Neuronal stem cell (in vitro differentiated cells): ENCODE results near the gene EFNA5.

Experiments used
- DNase-seq: peaks from one replicate; pipeline ENCODE4 v3.0.0-alpha.2; 2013; ENCODE audit warnings: low spot score
- H2AFZ ChIP-seq: one replicate; pipeline ENCODE4 v1.6.1; 2013; ENCODE audit warnings: mild to moderate bottlenecking, low read length, inconsistent platforms
- H2AK5ac ChIP-seq: 2 replicates; pipeline ENCODE4 v1.6.1; 2013; ENCODE audit warnings: low read depth, mild to moderate bottlenecking, inconsistent platforms, low read length, moderate library complexity, mixed read lengths
- H2BK120ac ChIP-seq: 2 replicates; pipeline ENCODE4 v1.6.1; 2013; ENCODE audit warnings: low read depth, mild to moderate bottlenecking, inconsistent platforms, low read length, moderate library complexity, mixed read lengths
- H2BK12ac ChIP-seq: one replicate; pipeline ENCODE4 v1.6.1; 2013; ENCODE audit warnings: low read length, inconsistent platforms
- H2BK15ac ChIP-seq: 2 replicates; pipeline ENCODE4 v1.6.1; 2013; ENCODE audit warnings: mild to moderate bottlenecking, low read length, inconsistent platforms, mixed read lengths
- H2BK5ac ChIP-seq: one replicate; pipeline ENCODE4 v1.6.1; 2013; ENCODE audit warnings: inconsistent platforms, mild to moderate bottlenecking, low read length, moderate library complexity
- H3K14ac ChIP-seq: one replicate; pipeline ENCODE4 v1.6.1; 2013; ENCODE audit warnings: low read length, inconsistent platforms
- H3K18ac ChIP-seq: 2 replicates; pipeline ENCODE4 v1.6.1; 2013; ENCODE audit warnings: low read length, inconsistent platforms
- H3K23ac ChIP-seq: 2 replicates; pipeline ENCODE4 v1.6.1; 2013; ENCODE audit warnings: low read depth, mild to moderate bottlenecking, mixed read lengths, low read length, inconsistent platforms; ENCODE audit not compliant: poor library complexity
- H3K27ac ChIP-seq: replicated peaks from 3 replicates; pipeline ENCODE4 v1.5.1; 2013; ENCODE audit warnings: low read length, inconsistent platforms
- H3K27me3 ChIP-seq, 3 experiments: 2 replicates each; pipeline ENCODE4 v1.6.1; 2013; ENCODE audit warnings: low read length in 3 of 3, mild to moderate bottlenecking in 2 of 3, inconsistent platforms in 1 of 3, low read depth in 1 of 3, mixed read lengths in 1 of 3, moderate library complexity in 1 of 3; ENCODE audit not compliant: control insufficient read depth in 3 of 3, insufficient read depth in 3 of 3
- H3K36me3 ChIP-seq, 2 donors: replicated peaks in 1 of 2; 2 replicates each; pipeline ENCODE4 v1.6.1; 2013; ENCODE audit warnings: low read length in 2 of 2; ENCODE audit not compliant: control insufficient read depth in 2 of 2, insufficient read depth in 2 of 2
- H3K4ac ChIP-seq: 2 replicates; pipeline ENCODE4 v1.6.1; 2013; ENCODE audit warnings: inconsistent platforms, mild to moderate bottlenecking, low read length, moderate library complexity
- H3K4me1 ChIP-seq, 2 donors: 1 replicate in 1 of 2; 2 replicates in 1 of 2; pipeline ENCODE4 v1.6.1; 2013; ENCODE audit warnings: low read length in 2 of 2, low read depth in 1 of 2; ENCODE audit not compliant: control insufficient read depth in 2 of 2, insufficient read depth in 1 of 2
- H3K4me2 ChIP-seq: one replicate; pipeline ENCODE4 v1.6.1; 2013; ENCODE audit warnings: mild to moderate bottlenecking, low read length, inconsistent platforms; ENCODE audit not compliant: insufficient read depth, poor library complexity, severe bottlenecking
- H3K4me3 ChIP-seq, 2 donors: 2 replicates each; pipeline ENCODE4 v1.5.1; 2013; ENCODE audit warnings: low read length in 2 of 2, mild to moderate bottlenecking in 2 of 2, inconsistent platforms in 1 of 2, moderate library complexity in 1 of 2
- H3K79me1 ChIP-seq: one replicate; pipeline ENCODE4 v1.6.1; 2013; ENCODE audit warnings: low read depth, mild to moderate bottlenecking, inconsistent platforms, low read length, moderate library complexity
- H3K9ac ChIP-seq: one replicate; pipeline ENCODE4 v1.6.1; 2013; ENCODE audit warnings: mild to moderate bottlenecking, low read depth, low read length, inconsistent platforms; ENCODE audit not compliant: poor library complexity
- H3K9me3 ChIP-seq, 2 donors: replicated peaks in 1 of 2; 2 replicates each; pipeline versions ENCODE3 to v1.6.1; 2013; ENCODE audit warnings: low read length in 2 of 2, mild to moderate bottlenecking in 2 of 2, inconsistent platforms in 1 of 2, low read depth in 1 of 2, mixed read lengths in 1 of 2, moderate library complexity in 1 of 2; ENCODE audit not compliant: control insufficient read depth in 2 of 2, insufficient read depth in 1 of 2
- H4K8ac ChIP-seq: one replicate; pipeline ENCODE4 v1.6.1; 2013; ENCODE audit warnings: low read depth, mild to moderate bottlenecking, inconsistent platforms, low read length, moderate library complexity
- H4K91ac ChIP-seq: one replicate; pipeline ENCODE4 v1.6.1; 2013; ENCODE audit warnings: low read length, low read depth, mild to moderate bottlenecking, inconsistent platforms; ENCODE audit not compliant: poor library complexity
- WGBS, 2 donors: extraction: QIAGEN DNeasy Blood & Tissue Kit; methylation state at CpG; one replicate each; pipeline ENCODE4 v1.1.7; 2013; ENCODE audit warnings: missing lambda C conversion rate in 2 of 2, mixed read lengths in 1 of 2; ENCODE audit not compliant: insufficient read length in 2 of 2, insufficient replicate concordance in 1 of 2; ENCODE audit errors: extremely low coverage in 2 of 2; 5-methylcytosine and 5-hydroxymethylcytosine counted together

EFNA5 gene

GRCh38 chr5:107403228-107403953, 267.3 kb downstream of the EFNA5 start:
- no peak overlapping the region for H3K27ac ChIP-seq
- no CpG with 5 or more reads among the region's 3 CpGs for WGBS, 2 donors
- DNase-seq: no peak

GRCh38 chr5:107402434-107403227, 268.1 kb downstream of the EFNA5 start:
- Histone ChIP-seq H3K23ac (no peak overlapping the region), H2BK12ac (no peak overlapping the region), H4K8ac (no peak overlapping the region), H3K4ac (no peak overlapping the region), H3K27me3 (no peaks in the 10 kb centered on the region), H3K14ac (no peak overlapping the region), H3K9ac (no peak overlapping the region), H3K4me2 (no peak overlapping the region), H2BK15ac (no peak overlapping the region), H4K91ac (no peak overlapping the region), H3K4me1 (peaks cover 8 to 37% of the 10 kb centered on the region in 2 donors), H2BK120ac (no peak overlapping the region), H3K9me3 (no peaks in the 10 kb centered on the region), H2AK5ac (no peak overlapping the region), H3K4me3 (no peak overlapping the region), H3K27ac (no peak overlapping the region), H2AFZ (no peak overlapping the region), H2BK5ac (no peak overlapping the region), H3K36me3 (peaks cover 1 to 31% of the 10 kb centered on the region in 2 donors), H3K79me1 (no peaks in the 10 kb centered on the region), H3K18ac (no peak overlapping the region)
- DNase-seq: no peak
- WGBS, 2 donors: no CpG with 5 or more reads among the region's 12 CpGs

More at GRCh38 chr5:107403228-107403953, 267.3 kb downstream of the EFNA5 start:
- Histone ChIP-seq H2BK120ac (no peak overlapping the region), H3K4me3 (no peak overlapping the region), H2BK15ac (no peak overlapping the region), H2BK12ac (no peak overlapping the region), H3K4me1 (peaks cover 4 to 37% of the 10 kb centered on the region in 2 donors), H3K9me3 (no peaks in the 10 kb centered on the region), H2AFZ (no peak overlapping the region), H3K18ac (no peak overlapping the region), H3K79me1 (no peaks in the 10 kb centered on the region), H4K91ac (no peak overlapping the region), H2AK5ac (no peak overlapping the region), H3K23ac (no peak overlapping the region), H2BK5ac (no peak overlapping the region), H3K4ac (no peak overlapping the region), H3K4me2 (no peak overlapping the region), H4K8ac (no peak overlapping the region), H3K9ac (no peak overlapping the region), H3K14ac (no peak overlapping the region), H3K27me3 (no peaks in the 10 kb centered on the region), H3K36me3 (peaks cover 1 to 25% of the 10 kb centered on the region in 2 donors)

- H4K91ac ChIP-seq: no peak overlapping the region
- no peak overlapping the region for H4K8ac ChIP-seq
- H2AFZ ChIP-seq: no peak overlapping the region
- no peak overlapping the region for H3K4me3 ChIP-seq
- H2BK5ac ChIP-seq: no peak overlapping the region
- DNase-seq: no peak
- no peak overlapping the region for H3K4me2 ChIP-seq
- no peak overlapping the region for H3K23ac ChIP-seq
- no peak overlapping the region for H2AK5ac ChIP-seq
- WGBS, 2 donors: no CpG with 5 or more reads among the region's 5 CpGs
- no peaks in the 10 kb centered on the region for H3K27me3 ChIP-seq
- no peak overlapping the region for H3K27ac ChIP-seq
- H3K4me1 ChIP-seq: peaks cover 9 to 39% of the 10 kb centered on the region in 2 donors
- H3K18ac ChIP-seq: no peak overlapping the region
- H2BK15ac ChIP-seq: no peak overlapping the region
- no peaks in the 10 kb centered on the region for H3K9me3 ChIP-seq
- no peak overlapping the region for H2BK12ac ChIP-seq
- no peak overlapping the region for H2BK120ac ChIP-seq
- no peak overlapping the region for H3K4ac ChIP-seq
- H3K14ac ChIP-seq: no peak overlapping the region
- no peaks in the 10 kb centered on the region for H3K79me1 ChIP-seq
- H3K9ac ChIP-seq: no peak overlapping the region
- peaks cover 0 to 24% of the 10 kb centered on the region in 2 donors for H3K36me3 ChIP-seq
Observed at GRCh38 chr5:107401470-107402122, 269.1 kb downstream of the EFNA5 start.

GRCh38 chr5:107400328-107400727, 270.4 kb downstream of the EFNA5 start:
- no peak overlapping the region for H2BK12ac ChIP-seq
- peaks cover 11 to 51% of the 10 kb centered on the region in 2 donors for H3K4me1 ChIP-seq
- no peak overlapping the region for H4K91ac ChIP-seq
- H3K4me2 ChIP-seq: no peak overlapping the region
- no peak overlapping the region for H3K14ac ChIP-seq
- WGBS, 2 donors: no CpG with 5 or more reads among the region's 2 CpGs
- H4K8ac ChIP-seq: no peak overlapping the region
- no peak overlapping the region for H3K27ac ChIP-seq
- H3K79me1 ChIP-seq: no peaks in the 10 kb centered on the region
- no peaks in the 10 kb centered on the region for H3K27me3 ChIP-seq
- no peaks in the 10 kb centered on the region for H3K9me3 ChIP-seq
- peaks cover 0 to 16% of the 10 kb centered on the region in 2 donors for H3K36me3 ChIP-seq
- no peak overlapping the region for H3K4ac ChIP-seq
- no peak overlapping the region for H3K9ac ChIP-seq
- no peak overlapping the region for H2BK15ac ChIP-seq
- H2BK120ac ChIP-seq: no peak overlapping the region
- H2AK5ac ChIP-seq: no peak overlapping the region
- H2BK5ac ChIP-seq: no peak overlapping the region
- H3K18ac ChIP-seq: no peak overlapping the region
- no peak for DNase-seq
- no peak overlapping the region for H2AFZ ChIP-seq
- no peak overlapping the region for H3K4me3 ChIP-seq
- H3K23ac ChIP-seq: no peak overlapping the region
